Measurements from ENCODE around the gene DDR1. TPM values are rescaled to one million over a fixed set of nuclear protein-coding genes. Genes with fewer than 3 reads are reported as not detected.

DDR1 gene
- total RNA-seq, 2 donors from 2014 or later: 140 to 151 TPM

GRCh38 chr6:30913721-30914075 lies 29.4 kb downstream of the DDR1 start:
- no peaks in the 10 kb centered on the region for H3K4me1 ChIP-seq (ENCODE audit: control insufficient read depth, insufficient read depth, low read length)
- no peak for TF ChIP-seq CTCF (conservative IDR thresholded peaks at IDR 0.05)
- no peak overlapping the region for H3K9ac ChIP-seq (ENCODE audit: extremely low read depth, low read length, poor library complexity, severe bottlenecking)
- WGBS, 2 experiments (ENCODE audit: insufficient coverage in 1 of 2, insufficient read length in 1 of 2): 35 to 68% methylated on average over 16 to 31 of the region's 31 CpGs
- peaks cover 19% of the 10 kb centered on the region for H3K4me1 Mint-ChIP-seq
- no peaks in the 10 kb centered on the region for H3K27me3 Mint-ChIP-seq (ENCODE audit: insufficient read depth)
- no peak for DNase-seq
- peak overlapping the region; percentile 85 for H3K4me3 ChIP-seq (ENCODE audit: low read length)
- H3K27ac Mint-ChIP-seq: peak overlapping the region; percentile 61
- H3K27ac ChIP-seq (ENCODE audit: low read depth, low read length): no peak overlapping the region
- no peaks in the 10 kb centered on the region for H3K27me3 ChIP-seq (ENCODE audit: control insufficient read depth, insufficient read depth, low read length, poor library complexity, severe bottlenecking)
- H3K36me3 Mint-ChIP-seq (ENCODE audit: low read depth): peaks cover 44% of the 10 kb centered on the region
- H3K9me3 ChIP-seq (ENCODE audit: control insufficient read depth, low read length): no peaks in the 10 kb centered on the region
- peak overlapping the region; percentile 71 for H3K4me3 Mint-ChIP-seq
- H3K9me3 Mint-ChIP-seq: no peaks in the 10 kb centered on the region
- peaks cover 54% of the 10 kb centered on the region for H3K36me3 ChIP-seq (ENCODE audit: control insufficient read depth, insufficient read depth, low read length)

- H3K9me3 ChIP-seq (ENCODE audit: control insufficient read depth, low read length): no peaks in the 10 kb centered on the region
- Mint-ChIP-seq H3K27ac (peak within 1 kb of the TSS; percentile 93), H3K27me3 (ENCODE audit: insufficient read depth) (no peaks in the 10 kb centered on the region), H3K36me3 (ENCODE audit: low read depth) (peaks cover 46% of the 10 kb centered on the region), H3K4me1 (peaks cover 18% of the 10 kb centered on the region), H3K9me3 (no peaks in the 10 kb centered on the region), H3K4me3 (peak within 1 kb of the TSS; percentile 71)
- peak; percentile 13 for TF ChIP-seq CTCF (conservative IDR thresholded peaks at IDR 0.05)
- no peaks in the 10 kb centered on the region for H3K4me1 ChIP-seq (ENCODE audit: control insufficient read depth, insufficient read depth, low read length)
- no peak within 1 kb of the TSS for H3K27ac ChIP-seq (ENCODE audit: low read depth, low read length)
- DNase-seq: peak; percentile 94
- H3K27me3 ChIP-seq (ENCODE audit: control insufficient read depth, insufficient read depth, low read length, poor library complexity, severe bottlenecking): no peaks in the 10 kb centered on the region
- 7 to 17% methylated on average over 13 to 52 of the region's 52 CpGs for WGBS, 2 experiments (ENCODE audit: insufficient coverage in 1 of 2, insufficient read length in 1 of 2)
- H3K4me3 ChIP-seq (ENCODE audit: low read length): peak within 1 kb of the TSS; percentile 85
- H3K9ac ChIP-seq (ENCODE audit: extremely low read depth, low read length, poor library complexity, severe bottlenecking): peak within 1 kb of the TSS; percentile 45
- H3K36me3 ChIP-seq (ENCODE audit: control insufficient read depth, insufficient read depth, low read length): peaks cover 54% of the 10 kb centered on the region
Measured at GRCh38 chr6:30914076-30914853, 29.9 kb downstream of the DDR1 start, which contains the start of gene VARS2. TSS of gene VARS2 (plus strand) at chr6:30914238. CDS start at chr6:30914837, 599 bp downstream.

GRCh38 chr6:30914854-30915590 lies 30.7 kb downstream of the DDR1 start:
- H3K4me1 ChIP-seq (ENCODE audit: control insufficient read depth, insufficient read depth, low read length): no peaks in the 10 kb centered on the region

More at GRCh38 chr6:30914854-30915590, 30.7 kb downstream of the DDR1 start:
- H3K36me3 Mint-ChIP-seq (ENCODE audit: low read depth): peaks cover 50% of the 10 kb centered on the region
- peaks cover 55% of the 10 kb centered on the region for H3K36me3 ChIP-seq (ENCODE audit: control insufficient read depth, insufficient read depth, low read length)
- no peaks in the 10 kb centered on the region for H3K9me3 ChIP-seq (ENCODE audit: control insufficient read depth, low read length)
- H3K4me3 Mint-ChIP-seq: peak overlapping the region; percentile 71
- H3K27me3 ChIP-seq (ENCODE audit: control insufficient read depth, insufficient read depth, low read length, poor library complexity, severe bottlenecking): no peaks in the 10 kb centered on the region
- peaks cover 18% of the 10 kb centered on the region for H3K4me1 Mint-ChIP-seq
- H3K27ac Mint-ChIP-seq: peak overlapping the region; percentile 93
- WGBS, 2 experiments (ENCODE audit: insufficient coverage in 1 of 2, insufficient read length in 1 of 2): 79 to 80% methylated on average over 10 to 17 of the region's 17 CpGs
- no peaks in the 10 kb centered on the region for H3K9me3 Mint-ChIP-seq
- H3K27me3 Mint-ChIP-seq (ENCODE audit: insufficient read depth): no peaks in the 10 kb centered on the region
- DNase-seq: no peak
- peak overlapping the region; percentile 45 for H3K9ac ChIP-seq (ENCODE audit: extremely low read depth, low read length, poor library complexity, severe bottlenecking)
- peak overlapping the region; percentile 85 for H3K4me3 ChIP-seq (ENCODE audit: low read length)
- TF ChIP-seq CTCF (conservative IDR thresholded peaks at IDR 0.05): no peak
- no peak overlapping the region for H3K27ac ChIP-seq (ENCODE audit: low read depth, low read length)
